Measurements from ENCODE around the gene FOXA1. TPM values are rescaled to one million over a fixed set of nuclear protein-coding genes. Genes with fewer than 3 reads are reported as not detected.

FOXA1 gene
- total and polyA plus RNA-seq, 9 of the 15 experiments (the other 6 are each of a cell fraction or from before 2014, with no cell fraction given) = 0.20 to 3.0 (median 1.3) TPM

GRCh38 chr14:37594238-37594970 is 645 bp downstream of the FOXA1 start (continued):
- TF ChIP-seq ID3 (CRISPR knock-in tag; IDR thresholded peaks at IDR 0.05) (no peak), ID3 (tag; IDR thresholded peaks at IDR 0.05) (0 out of 2 replicates have a peak, but pooled peaks have one; percentile 42), ZMIZ1 (IDR thresholded peaks at IDR 0.05; ENCODE audit: low read depth in 2 of 2, low read length in 2 of 2) (no peak), ZNF395 (CRISPR knock-in tag; IDR thresholded peaks at IDR 0.05) (no peak), MNT (conservative IDR thresholded peaks at IDR 0.05) (0 out of 4 replicates have a peak, but pooled peaks of 1 of the 2 experiments have one; percentile 8)
